Measurements from ENCODE around the gene SLC43A2.

The SLC43A2 gene

DNA sequence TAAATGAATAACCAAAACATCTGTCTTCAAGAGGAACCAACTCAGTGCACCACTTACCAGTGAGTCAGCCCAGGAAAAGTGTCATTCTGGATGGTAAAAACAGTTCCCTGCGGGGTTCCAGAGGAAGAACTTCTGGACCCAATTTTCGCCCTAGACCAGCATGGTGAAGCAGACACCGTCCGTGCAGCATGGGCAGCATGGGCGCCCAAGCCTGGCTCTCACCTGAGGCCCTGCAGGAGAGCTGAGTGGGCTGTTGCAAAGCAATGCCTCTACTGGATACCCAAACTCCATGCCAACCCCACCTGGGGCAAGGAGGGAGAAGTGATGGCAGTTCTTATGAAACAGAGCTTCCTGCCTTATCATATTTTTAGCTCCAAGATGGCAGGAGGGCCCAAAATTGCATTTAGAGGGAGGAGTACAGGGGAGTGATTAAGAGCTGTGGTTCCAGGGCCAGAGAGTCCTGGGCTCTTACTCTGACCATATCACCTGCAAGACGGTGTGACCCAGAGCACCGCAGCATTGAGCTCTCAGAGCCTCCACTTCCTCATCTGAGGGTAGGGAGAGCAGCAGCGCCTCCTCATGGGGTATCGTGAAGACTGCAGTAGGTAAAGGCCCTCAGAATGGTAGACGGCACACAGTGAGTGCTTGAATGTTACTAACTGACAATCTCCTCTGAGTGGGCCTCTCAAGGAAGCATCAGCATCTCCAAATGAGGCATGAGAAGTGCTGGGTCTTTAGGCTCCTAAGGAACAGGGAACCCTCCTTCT lies 95.6 kb downstream of the SLC43A2 start:
- TF ChIP-seq NFIC (IDR thresholded peaks at IDR 0.05) (no peak), CREB1 (IDR thresholded peaks at IDR 0.05; ENCODE audit: low read depth) (no peak), YY1 (IDR thresholded peaks at IDR 0.05; ENCODE audit: low read depth) (no peak), TEAD4 (IDR thresholded peaks at IDR 0.05) (no peak), FOXM1 (IDR thresholded peaks at IDR 0.05; ENCODE audit: borderline replicate concordance, low read depth) (no peak), EGR1 (IDR thresholded peaks at IDR 0.05) (no peak), RAD21 (IDR thresholded peaks at IDR 0.05; ENCODE audit: low read depth) (peak; percentile 53)

DNA sequence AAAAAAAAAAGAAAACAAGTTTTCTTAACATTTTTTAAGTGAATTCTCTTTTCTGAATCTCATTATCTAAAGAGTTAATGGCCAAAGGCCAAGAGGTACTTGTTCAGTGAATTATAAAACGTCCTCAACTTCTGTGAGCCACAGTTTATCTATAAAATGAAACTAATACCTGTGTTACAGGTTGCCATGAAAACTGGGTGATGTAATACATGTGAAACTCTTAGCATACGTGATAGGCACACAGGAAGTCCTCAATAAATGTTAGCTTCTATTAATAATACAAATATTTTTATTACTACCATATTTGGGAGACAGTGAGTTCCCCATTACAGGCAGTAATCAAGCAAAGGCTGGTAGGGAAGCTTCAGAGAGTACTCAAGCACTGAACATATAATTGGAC lies 98.8 kb downstream of the SLC43A2 start:
- TF ChIP-seq FOXM1 (IDR thresholded peaks at IDR 0.05; ENCODE audit: borderline replicate concordance, low read depth) (no peak), CEBPB (IDR thresholded peaks at IDR 0.05) (no peak)

DNA sequence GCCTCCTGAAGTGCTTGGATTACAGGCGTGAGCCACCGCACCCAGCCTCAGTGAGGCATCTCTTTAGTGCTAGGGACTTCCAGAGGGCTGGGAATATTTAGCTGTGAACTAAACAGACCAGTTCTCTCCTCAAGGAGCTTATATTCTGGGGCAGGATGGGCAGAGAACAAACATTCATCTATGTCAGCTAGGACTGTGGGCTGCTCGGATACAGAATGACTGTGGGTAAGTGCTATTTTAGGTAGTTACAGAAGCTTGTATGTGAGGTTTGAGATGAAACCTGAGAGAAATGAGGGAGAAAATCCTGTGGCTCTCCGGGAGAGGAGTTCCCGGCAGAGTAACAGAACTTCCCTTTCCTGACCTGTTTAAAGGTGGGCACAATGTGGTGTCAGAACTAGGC lies 106.0 kb downstream of the SLC43A2 start:
- TF ChIP-seq, protein P1, sequence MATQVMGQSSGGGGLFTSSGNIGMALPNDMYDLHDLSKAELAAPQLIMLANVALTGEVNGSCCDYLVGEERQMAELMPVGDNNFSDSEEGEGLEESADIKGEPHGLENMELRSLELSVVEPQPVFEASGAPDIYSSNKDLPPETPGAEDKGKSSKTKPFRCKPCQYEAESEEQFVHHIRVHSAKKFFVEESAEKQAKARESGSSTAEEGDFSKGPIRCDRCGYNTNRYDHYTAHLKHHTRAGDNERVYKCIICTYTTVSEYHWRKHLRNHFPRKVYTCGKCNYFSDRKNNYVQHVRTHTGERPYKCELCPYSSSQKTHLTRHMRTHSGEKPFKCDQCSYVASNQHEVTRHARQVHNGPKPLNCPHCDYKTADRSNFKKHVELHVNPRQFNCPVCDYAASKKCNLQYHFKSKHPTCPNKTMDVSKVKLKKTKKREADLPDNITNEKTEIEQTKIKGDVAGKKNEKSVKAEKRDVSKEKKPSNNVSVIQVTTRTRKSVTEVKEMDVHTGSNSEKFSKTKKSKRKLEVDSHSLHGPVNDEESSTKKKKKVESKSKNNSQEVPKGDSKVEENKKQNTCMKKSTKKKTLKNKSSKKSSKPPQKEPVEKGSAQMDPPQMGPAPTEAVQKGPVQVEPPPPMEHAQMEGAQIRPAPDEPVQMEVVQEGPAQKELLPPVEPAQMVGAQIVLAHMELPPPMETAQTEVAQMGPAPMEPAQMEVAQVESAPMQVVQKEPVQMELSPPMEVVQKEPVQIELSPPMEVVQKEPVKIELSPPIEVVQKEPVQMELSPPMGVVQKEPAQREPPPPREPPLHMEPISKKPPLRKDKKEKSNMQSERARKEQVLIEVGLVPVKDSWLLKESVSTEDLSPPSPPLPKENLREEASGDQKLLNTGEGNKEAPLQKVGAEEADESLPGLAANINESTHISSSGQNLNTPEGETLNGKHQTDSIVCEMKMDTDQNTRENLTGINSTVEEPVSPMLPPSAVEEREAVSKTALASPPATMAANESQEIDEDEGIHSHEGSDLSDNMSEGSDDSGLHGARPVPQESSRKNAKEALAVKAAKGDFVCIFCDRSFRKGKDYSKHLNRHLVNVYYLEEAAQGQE (IDR thresholded peaks at IDR 0.05; ENCODE audit: low read depth), result no peak
- TF ChIP-seq CREB1 (IDR thresholded peaks at IDR 0.05; ENCODE audit: low read depth) (no peak), TEAD4 (IDR thresholded peaks at IDR 0.05) (no peak)

DNA sequence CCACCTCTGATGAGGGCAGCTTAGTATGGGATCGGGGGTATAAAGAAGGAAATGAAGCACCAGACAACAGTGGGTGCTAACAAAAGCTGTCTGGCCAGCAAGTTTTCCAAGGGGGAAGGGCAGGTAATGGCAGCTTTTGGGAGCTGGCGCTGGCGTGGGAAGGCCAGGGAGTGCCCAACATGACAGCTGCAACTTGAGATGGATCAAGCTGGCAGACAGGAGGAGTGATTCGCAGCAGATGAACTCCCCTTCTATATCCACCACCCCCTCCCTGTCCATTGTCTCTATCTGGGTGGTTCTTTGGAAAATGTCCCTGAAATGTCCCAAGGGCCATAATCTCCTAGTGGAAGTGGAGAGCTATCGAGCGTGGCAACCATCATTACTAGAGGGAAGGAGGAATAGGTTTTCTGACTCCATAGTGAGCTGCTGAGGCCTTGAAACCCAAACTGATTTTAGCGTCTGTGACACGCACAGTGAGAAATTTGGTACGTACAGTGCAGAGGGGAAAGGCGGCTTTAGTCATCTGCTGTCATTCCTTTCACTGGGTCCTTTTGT lies 107.5 kb downstream of the SLC43A2 start:
- TF ChIP-seq ZBTB7A (IDR thresholded peaks at IDR 0.05; ENCODE audit: low read depth) (no peak), TAF1 (IDR thresholded peaks at IDR 0.05; ENCODE audit: low read depth) (no peak), YY1 (IDR thresholded peaks at IDR 0.05; ENCODE audit: low read depth) (no peak), RAD21 (IDR thresholded peaks at IDR 0.05; ENCODE audit: low read depth) (no peak)

DNA sequence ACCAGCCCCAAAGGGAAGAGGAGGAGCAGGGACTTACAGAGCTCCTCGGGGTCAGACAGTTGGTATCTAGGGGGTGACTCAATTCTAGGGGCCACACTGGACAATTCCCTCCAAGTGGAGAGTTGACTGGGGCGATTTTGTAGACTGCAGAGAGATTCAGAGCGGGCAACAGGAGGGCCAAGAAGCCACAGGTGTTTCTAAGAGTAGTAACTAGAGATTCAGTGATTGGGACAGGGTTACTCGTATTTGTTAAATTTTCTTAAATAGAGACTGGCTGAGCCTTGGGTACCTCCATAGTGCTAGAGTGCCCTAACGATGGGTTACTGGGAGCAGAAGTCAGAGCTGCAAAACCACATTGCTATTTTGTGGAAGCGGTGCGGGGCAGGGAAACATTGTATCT lies 109.0 kb downstream of the SLC43A2 start:
- TF ChIP-seq, protein P2, sequence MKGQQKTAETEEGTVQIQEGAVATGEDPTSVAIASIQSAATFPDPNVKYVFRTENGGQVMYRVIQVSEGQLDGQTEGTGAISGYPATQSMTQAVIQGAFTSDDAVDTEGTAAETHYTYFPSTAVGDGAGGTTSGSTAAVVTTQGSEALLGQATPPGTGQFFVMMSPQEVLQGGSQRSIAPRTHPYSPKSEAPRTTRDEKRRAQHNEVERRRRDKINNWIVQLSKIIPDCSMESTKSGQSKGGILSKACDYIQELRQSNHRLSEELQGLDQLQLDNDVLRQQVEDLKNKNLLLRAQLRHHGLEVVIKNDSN (IDR thresholded peaks at IDR 0.05), result no peak
- TF ChIP-seq CEBPB (IDR thresholded peaks at IDR 0.05) (no peak), ZBTB7A (IDR thresholded peaks at IDR 0.05; ENCODE audit: low read depth) (no peak), EP300 (IDR thresholded peaks at IDR 0.05; ENCODE audit: borderline replicate concordance) (no peak), EGR1 (IDR thresholded peaks at IDR 0.05) (no peak), NFIC (IDR thresholded peaks at IDR 0.05) (no peak), YY1 (IDR thresholded peaks at IDR 0.05; ENCODE audit: low read depth) (no peak), TCF12 (IDR thresholded peaks at IDR 0.05; ENCODE audit: low read depth) (no peak), FOXM1 (IDR thresholded peaks at IDR 0.05; ENCODE audit: borderline replicate concordance, low read depth) (no peak), RAD21 (IDR thresholded peaks at IDR 0.05; ENCODE audit: low read depth) (no peak), TAF1 (IDR thresholded peaks at IDR 0.05; ENCODE audit: low read depth) (no peak)
- TF ChIP-seq, protein P1 (IDR thresholded peaks at IDR 0.05; ENCODE audit: low read depth), result no peak
- TF ChIP-seq, protein P3, sequence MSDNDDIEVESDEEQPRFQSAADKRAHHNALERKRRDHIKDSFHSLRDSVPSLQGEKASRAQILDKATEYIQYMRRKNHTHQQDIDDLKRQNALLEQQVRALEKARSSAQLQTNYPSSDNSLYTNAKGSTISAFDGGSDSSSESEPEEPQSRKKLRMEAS (IDR thresholded peaks at IDR 0.05), result no peak
